ENCODE data around the gene KRT31.

DNA sequence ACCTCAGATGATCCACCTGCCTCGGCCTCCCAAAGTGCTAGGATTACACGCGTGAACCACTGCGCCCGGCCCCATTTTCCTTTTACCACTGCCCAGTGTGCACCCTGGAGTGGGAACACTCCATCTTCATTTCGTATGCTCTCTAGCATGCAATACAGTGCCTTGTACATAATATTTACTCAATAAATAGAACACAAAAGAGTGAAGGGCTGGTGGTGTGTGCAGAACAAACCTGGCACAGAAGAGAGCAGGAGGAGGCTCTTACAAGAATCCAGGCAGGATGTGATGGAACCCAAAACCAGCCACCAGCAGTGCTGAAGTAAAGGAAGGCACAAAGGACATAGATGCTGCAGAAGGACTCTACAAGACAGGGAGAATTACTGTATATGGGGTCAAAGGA lies 19.7 kb upstream of the KRT31 start:
- TF ChIP-seq, protein P1, sequence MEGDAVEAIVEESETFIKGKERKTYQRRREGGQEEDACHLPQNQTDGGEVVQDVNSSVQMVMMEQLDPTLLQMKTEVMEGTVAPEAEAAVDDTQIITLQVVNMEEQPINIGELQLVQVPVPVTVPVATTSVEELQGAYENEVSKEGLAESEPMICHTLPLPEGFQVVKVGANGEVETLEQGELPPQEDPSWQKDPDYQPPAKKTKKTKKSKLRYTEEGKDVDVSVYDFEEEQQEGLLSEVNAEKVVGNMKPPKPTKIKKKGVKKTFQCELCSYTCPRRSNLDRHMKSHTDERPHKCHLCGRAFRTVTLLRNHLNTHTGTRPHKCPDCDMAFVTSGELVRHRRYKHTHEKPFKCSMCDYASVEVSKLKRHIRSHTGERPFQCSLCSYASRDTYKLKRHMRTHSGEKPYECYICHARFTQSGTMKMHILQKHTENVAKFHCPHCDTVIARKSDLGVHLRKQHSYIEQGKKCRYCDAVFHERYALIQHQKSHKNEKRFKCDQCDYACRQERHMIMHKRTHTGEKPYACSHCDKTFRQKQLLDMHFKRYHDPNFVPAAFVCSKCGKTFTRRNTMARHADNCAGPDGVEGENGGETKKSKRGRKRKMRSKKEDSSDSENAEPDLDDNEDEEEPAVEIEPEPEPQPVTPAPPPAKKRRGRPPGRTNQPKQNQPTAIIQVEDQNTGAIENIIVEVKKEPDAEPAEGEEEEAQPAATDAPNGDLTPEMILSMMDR (IDR thresholded peaks at IDR 0.05; ENCODE audit: borderline replicate concordance, extremely low read depth, low read length, poor library complexity, severe bottlenecking), result no peak
- TF ChIP-seq EZH2 (IDR thresholded peaks at IDR 0.05; ENCODE audit: borderline replicate concordance, low read depth, low read length, severe bottlenecking), result no peak
